Epithelial cell of proximal tubule (primary cell): Measurements from ENCODE around the gene OSTF1. TPM values are rescaled to one million over a fixed set of nuclear protein-coding genes. Genes with fewer than 3 reads are reported as not detected.

ENCODE experiments used
- DNase-seq: peaks from one replicate; pipeline ENCODE4 v3.0.0-alpha.2; 2011; ENCODE audit warnings: low read depth
- H3K4me3 ChIP-seq: 2 replicates; pipeline ENCODE4 v1.5.1; 2011; ENCODE audit warnings: low read depth, mild to moderate bottlenecking, low read length
- total RNA-seq: library from RNA; depleted of rRNA; stranded (reverse); fragments of >200 nt; gene quantifications from 2 replicates; pipeline ENCODE4 v1.2.3, GENCODE V29; 2015
- TF ChIP-seq, protein P1 (sequence below): conservative IDR thresholded peaks from 2 replicates; pipeline ENCODE4 v1.5.1; 2012; ENCODE audit warnings: low read depth, mild to moderate bottlenecking, low read length

The OSTF1 gene, protein sequence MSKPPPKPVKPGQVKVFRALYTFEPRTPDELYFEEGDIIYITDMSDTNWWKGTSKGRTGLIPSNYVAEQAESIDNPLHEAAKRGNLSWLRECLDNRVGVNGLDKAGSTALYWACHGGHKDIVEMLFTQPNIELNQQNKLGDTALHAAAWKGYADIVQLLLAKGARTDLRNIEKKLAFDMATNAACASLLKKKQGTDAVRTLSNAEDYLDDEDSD
- 21.0 and 31.0 TPM in 2 replicates for total RNA-seq

DNA sequence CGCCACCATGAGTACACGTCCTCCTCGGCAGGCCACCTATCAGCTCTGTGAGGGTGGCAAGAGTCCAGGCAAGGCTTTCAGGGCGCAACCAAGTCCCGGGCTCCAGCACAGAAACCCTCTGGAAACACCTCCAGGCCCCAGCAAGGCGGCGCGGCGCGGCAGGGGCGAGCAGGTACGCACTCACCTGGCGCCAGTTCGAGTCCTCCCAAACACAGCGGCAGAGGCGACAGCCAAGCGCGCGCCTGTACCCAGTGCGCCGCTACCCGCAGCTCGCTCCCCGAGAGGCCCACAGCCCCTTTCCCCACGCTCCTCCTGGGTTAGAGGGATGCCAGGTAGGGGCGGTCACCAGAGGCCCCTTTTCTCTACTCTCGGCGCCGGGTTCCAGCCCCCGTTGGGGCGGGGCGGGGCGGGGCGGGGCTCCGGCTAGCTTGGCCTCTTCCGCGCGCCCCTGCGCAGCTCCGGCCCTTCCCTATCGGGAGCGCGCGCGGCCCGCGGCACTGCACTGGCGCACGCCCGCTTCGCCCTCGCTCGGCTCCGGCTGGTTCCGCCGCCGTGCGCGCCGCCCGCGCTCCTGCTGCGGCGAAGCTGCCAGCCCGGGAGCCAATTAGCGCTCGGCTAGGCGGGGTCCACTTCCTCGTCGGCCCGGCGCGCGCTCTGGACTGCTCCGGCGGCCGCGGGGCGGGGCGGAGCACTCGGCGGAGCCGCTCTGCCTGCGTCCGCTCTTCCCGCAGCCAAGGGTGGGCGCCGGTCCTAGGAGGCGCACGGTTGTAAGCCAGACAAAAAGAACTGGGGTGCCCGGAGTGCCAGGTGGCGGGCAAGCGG lies at the start of gene OSTF1, which contains the start of gene NMRK1:
Gene OSTF1, plus strand, starts transcription at position 691 of the 822 bp plus-strand sequence. CDS start 179 bp downstream, outside the sequence.
Gene NMRK1, minus strand, starts transcription at position 332 of the 822 bp plus-strand sequence. CDS start 5,040 bp downstream, outside the sequence.
- TF ChIP-seq, protein P1, sequence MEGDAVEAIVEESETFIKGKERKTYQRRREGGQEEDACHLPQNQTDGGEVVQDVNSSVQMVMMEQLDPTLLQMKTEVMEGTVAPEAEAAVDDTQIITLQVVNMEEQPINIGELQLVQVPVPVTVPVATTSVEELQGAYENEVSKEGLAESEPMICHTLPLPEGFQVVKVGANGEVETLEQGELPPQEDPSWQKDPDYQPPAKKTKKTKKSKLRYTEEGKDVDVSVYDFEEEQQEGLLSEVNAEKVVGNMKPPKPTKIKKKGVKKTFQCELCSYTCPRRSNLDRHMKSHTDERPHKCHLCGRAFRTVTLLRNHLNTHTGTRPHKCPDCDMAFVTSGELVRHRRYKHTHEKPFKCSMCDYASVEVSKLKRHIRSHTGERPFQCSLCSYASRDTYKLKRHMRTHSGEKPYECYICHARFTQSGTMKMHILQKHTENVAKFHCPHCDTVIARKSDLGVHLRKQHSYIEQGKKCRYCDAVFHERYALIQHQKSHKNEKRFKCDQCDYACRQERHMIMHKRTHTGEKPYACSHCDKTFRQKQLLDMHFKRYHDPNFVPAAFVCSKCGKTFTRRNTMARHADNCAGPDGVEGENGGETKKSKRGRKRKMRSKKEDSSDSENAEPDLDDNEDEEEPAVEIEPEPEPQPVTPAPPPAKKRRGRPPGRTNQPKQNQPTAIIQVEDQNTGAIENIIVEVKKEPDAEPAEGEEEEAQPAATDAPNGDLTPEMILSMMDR: no peak
- DNase-seq: no peak
- peak within 1 kb of the TSS; percentile 81 for H3K4me3 ChIP-seq

GRCh38 chr9:75039009-75039408 lies 49.3 kb upstream of the OSTF1 start:
- TF ChIP-seq, protein P1: no peak
- H3K4me3 ChIP-seq: no peak overlapping the region
- no peak for DNase-seq

- DNase-seq: no peak
- TF ChIP-seq, protein P1: no peak
Observed at GRCh38 chr9:75039801-75040200, 48.5 kb upstream of the OSTF1 start.

GRCh38 chr9:75041041-75041440 lies 47.3 kb upstream of the OSTF1 start:
- DNase-seq: no peak
- TF ChIP-seq, protein P1: no peak
- H3K4me3 ChIP-seq: no peak overlapping the region

More at GRCh38 chr9:75039801-75040200, 48.5 kb upstream of the OSTF1 start:
- H3K4me3 ChIP-seq: no peak overlapping the region

DNA sequence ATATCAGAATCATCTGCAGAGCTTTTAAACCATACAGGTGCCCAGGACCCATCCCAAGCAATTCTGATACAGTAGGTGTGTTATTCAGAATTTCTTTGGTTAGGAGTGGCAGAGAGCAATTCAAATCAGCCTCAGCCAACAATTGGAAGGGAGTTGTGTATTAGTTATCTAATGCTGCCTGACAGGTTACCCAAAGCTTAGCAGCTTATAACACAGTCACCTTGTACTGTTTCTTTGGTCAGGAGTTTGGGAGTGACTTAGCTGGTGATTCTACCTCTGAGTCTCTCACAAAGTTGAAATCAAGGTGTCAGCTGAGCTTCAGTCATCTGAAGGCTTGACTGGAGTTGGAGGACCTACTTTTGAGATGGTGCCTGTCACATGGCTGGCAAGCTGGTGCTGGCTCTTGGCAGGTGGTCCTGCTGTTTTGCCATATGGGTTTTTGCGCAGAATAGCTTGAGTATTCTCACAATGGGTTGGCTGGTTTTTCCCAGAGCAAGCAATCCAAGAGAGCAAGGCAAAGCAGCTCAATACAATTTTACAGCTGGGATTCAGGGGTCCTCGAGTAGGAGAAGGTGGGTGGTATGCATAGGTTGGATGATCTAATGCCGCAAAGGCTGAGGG lies 41.5 kb upstream of the OSTF1 start:
- H3K4me3 ChIP-seq: no peak overlapping the region
- TF ChIP-seq, protein P1: no peak
- DNase-seq: no peak

GRCh38 chr9:75047506-75047905 lies 40.8 kb upstream of the OSTF1 start:
- TF ChIP-seq, protein P1: no peak
- no peak overlapping the region for H3K4me3 ChIP-seq
- DNase-seq: no peak
